Mucosa of descending colon (tissue), 3 donors: Measurements from ENCODE around the gene ADRA2B. TPM values are rescaled to one million over a fixed set of nuclear protein-coding genes. Genes with fewer than 3 reads are reported as not detected.

ENCODE experiments used
- ATAC-seq: fragments of 200-7000 bp; cut with Tn5 transposase; one replicate; pipeline ENCODE4 v1.9.1; 2020; ENCODE audit warnings: mild to moderate bottlenecking, moderate library complexity
- DNase-seq, 3 donors: peaks; one replicate each; pipeline ENCODE4 v3.0.0-alpha.2; 2020
- H3K36me3 ChIP-seq: fragments of 200-600 bp; one replicate; pipeline ENCODE4 v1.8.0; 2021; ENCODE audit warnings: low read depth, mild to moderate bottlenecking
- H3K4me1 ChIP-seq: fragments of 200-600 bp; one replicate; pipeline ENCODE4 v1.8.0; 2021; ENCODE audit warnings: low read depth, mild to moderate bottlenecking
- H3K4me3 ChIP-seq: fragments of 200-600 bp; one replicate; pipeline ENCODE4 v1.8.0; 2021; ENCODE audit warnings: mild to moderate bottlenecking
- H3K9me3 ChIP-seq: fragments of 200-600 bp; one replicate; pipeline ENCODE4 v1.8.0; 2021; ENCODE audit warnings: mild to moderate bottlenecking
- CTCF ChIP-seq: fragments of 200-600 bp; IDR thresholded peaks from one replicate; pipeline ENCODE4 v1.8.0; 2022; ENCODE audit warnings: antibody characterized with exemption, mild to moderate bottlenecking
- intact Hi-C, 2 donors: fragments of 100-400 bp; cut with DNase I in 1 of 2; cut with micrococcal nuclease in 1 of 2; formaldehyde crosslinking; loops; one replicate each; pipeline versions ENCODE4 v1.11.0 to v1.11.1; 2022; cut with DNase I, micrococcal nuclease
- total RNA-seq, 3 donors: library from RNA; stranded (reverse); fragmentation: NEBNext Ultra II Directional in 2 of 3; extraction: Animal tissue kit (Norgen Biotek cat#: 25700) in 2 of 3; gene quantifications; one replicate each; pipeline versions ENCODE4 v1.2.1 to v1.2.4, GENCODE V29; 2021 to 2023
- donor health status: DM: no; HTN: no; CAD: no; lungs with moderate emphysema.
- donor health status: DM: no; HTN: no; CAD: no.
- donor health status: DM: no; HTN: yes; CAD: no.

ADRA2B gene
- total RNA-seq, 3 donors from 2014 or later: 0.17 to 0.73 (median 0.36) TPM

DNA sequence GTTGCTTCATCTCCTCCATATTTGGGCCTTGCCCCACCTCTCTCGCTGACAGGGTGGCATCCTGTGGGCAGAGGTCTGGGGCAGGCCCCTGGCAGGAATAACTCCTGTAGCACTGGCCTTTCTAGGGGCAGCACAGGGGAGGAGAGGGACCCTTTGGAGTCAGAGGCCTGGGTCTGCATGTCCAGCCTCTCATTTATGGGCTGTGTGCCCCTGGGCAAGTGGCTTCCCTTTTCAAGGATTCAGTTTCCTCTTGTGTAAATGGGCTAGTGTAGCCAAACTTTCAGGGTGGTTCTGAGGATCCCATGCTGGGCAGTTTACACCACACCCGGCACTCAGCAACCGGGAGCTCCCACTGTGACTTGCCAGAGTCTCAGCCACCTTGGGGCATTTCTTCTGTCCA is 23.4 kb downstream of the ADRA2B start:
- intact Hi-C loops: no loop called here
- TF ChIP-seq CTCF: no peak
- ATAC-seq: no peak
- peak in 1 of 3 donors; percentile 5 for DNase-seq
- H3K9me3 ChIP-seq: no peaks in the 10 kb centered on the region
- no peaks in the 10 kb centered on the region for H3K36me3 ChIP-seq
- no peak overlapping the region for H3K4me3 ChIP-seq
- peaks cover 11% of the 10 kb centered on the region for H3K4me1 ChIP-seq

DNA sequence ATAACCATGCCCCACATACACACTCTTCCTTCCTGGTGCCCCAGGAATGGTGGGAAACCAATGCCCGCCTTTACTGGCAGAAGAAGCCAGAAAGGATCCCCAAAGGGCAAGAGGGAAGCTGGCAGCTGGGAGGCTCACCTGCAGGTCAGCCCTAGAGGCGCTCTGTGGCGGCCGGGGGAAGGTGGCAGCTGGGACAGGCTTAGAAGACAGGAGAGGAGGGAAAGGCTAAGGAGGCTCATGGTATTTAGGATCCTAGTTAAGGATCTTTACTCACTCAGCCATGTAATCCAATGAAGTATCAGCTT is 23.8 kb downstream of the ADRA2B start:
- Histone ChIP-seq H3K4me3 (no peak overlapping the region), H3K4me1 (peaks cover 11% of the 10 kb centered on the region), H3K36me3 (no peaks in the 10 kb centered on the region), H3K9me3 (no peaks in the 10 kb centered on the region)
- intact Hi-C loops: no loop called here
- ATAC-seq: no peak
- no peak for TF ChIP-seq CTCF
- peak in 1 of 3 donors; percentile 26 for DNase-seq

- H3K4me1 ChIP-seq: peaks cover 11% of the 10 kb centered on the region
- no peak overlapping the region for H3K4me3 ChIP-seq
- intact Hi-C loops: no loop called here
- H3K36me3 ChIP-seq: no peaks in the 10 kb centered on the region
- DNase-seq (peak in 2 of 3 donors; percentile 46 to 56), ATAC-seq (peak; percentile 77)
- H3K9me3 ChIP-seq: no peaks in the 10 kb centered on the region
- no peak for TF ChIP-seq CTCF
Measured at GRCh38 chr2:96091711-96092572, 24.4 kb downstream of the ADRA2B start.

DNA sequence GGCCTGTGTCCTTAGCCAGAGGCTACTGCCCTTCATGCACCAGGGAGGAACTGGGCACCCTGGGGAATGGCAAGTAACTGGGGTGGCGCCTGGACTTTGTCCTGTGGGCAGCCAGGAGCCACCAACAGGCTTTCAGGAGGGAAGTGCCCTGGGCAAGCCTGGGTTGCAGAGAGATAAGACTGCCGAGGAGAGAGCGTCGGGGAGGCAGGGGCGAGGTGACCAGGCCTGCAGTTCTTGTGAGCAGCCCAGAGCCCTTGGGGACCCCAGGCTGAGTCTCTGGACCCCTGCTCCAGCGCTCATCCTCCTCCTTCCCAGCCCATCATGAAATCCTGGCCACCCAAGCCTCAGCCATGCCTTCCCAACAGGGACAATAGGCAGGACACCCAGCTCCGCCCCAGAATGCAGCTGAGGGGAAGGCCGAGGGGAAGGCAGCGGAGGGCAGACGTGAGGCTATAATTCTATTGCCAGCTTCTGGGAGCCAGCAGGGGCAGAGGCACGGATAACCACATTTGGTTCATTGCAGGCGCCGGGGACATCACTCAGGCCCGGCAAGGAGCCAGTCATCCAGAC is 25.1 kb downstream of the ADRA2B start:
- intact Hi-C loops: no loop called here
- peak; percentile 93 for ATAC-seq
- peak; percentile 77 to 86 (median 80) for DNase-seq
- Histone ChIP-seq H3K36me3 (no peaks in the 10 kb centered on the region), H3K4me3 (no peak overlapping the region), H3K4me1 (peaks cover 11% of the 10 kb centered on the region), H3K9me3 (no peaks in the 10 kb centered on the region)
- TF ChIP-seq CTCF: no peak

DNA sequence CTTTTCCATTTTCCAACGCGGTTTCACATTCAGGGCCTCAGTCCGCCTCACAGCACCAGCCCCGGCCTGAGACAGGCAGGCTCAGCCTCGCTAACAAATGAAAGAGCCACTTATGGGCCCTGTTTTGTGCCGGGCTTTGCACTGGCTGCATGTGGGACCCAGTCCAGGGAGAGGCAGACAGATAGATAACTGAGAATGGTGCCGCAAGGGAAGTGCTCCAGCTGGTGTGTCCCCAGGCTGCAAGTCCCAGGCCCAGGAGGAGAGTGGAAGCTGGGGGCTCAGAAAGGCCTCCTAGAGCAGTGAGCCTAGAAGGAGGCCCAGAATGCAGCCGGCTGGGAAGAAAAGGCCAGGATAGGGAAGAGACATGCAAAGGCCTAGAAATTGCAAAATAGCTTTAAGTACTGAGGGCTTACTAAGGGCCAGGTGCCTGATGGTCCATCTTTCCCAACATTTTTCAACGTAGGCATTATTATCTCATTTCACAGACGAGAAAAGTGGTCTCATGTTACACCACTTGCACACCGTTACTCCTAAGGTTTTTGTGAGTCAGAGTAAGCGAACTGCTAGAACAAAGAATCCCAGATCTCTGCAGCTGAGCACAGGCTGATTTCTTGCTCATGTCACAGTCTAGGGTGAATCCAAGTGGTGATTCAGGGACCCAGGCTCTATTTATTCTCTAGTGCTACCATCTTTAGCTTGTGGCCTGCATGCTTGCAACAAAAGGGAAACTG is 26.0 kb downstream of the ADRA2B start:
- H3K36me3 ChIP-seq: no peaks in the 10 kb centered on the region
- intact Hi-C loops: no loop called here
- peaks cover 11% of the 10 kb centered on the region for H3K4me1 ChIP-seq
- no peak for ATAC-seq
- no peak for TF ChIP-seq CTCF
- peak in 1 of 3 donors; percentile 13 for DNase-seq
- H3K4me3 ChIP-seq: no peak overlapping the region
- no peaks in the 10 kb centered on the region for H3K9me3 ChIP-seq
